CD4-positive, alpha-beta T cell treated with Interleukin-2 at 100 ng/mL for 4 hours (primary cell): ENCODE measurements around the gene PRAMEF12.
"Not testable (repeated sequence)": the region's sequence is repeated elsewhere in the genome, so short reads cannot be mapped to it uniquely, and the experiment has no call there.

Experiments used
- DNase-seq: peaks from one replicate; pipeline ENCODE4 v3.0.0-alpha.2; 2020; ENCODE audit warnings: low spot score

The PRAMEF12 gene

DNA sequence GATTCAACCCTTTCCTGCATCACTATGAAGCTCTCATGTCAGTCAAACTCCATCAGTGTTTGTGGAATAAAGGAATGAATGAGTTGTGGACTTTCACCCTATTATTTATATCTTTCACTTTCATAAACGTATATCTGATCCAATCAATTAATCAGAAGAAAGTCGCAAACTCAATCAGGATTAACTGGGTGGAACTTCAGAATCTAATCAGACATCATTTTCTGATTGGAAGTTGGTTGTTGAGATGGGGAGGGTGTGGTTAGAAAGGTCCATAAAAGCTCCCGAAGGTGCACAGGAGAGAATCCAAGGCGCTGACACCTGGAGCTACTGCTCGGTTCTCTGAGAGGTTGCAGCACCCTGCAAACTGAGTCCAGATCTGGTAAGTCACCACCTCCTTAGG lies at the start of gene PRAMEF12:
Gene PRAMEF12 (plus strand): TSS at position 301 of the 400 bp plus-strand sequence. CDS start 1,130 bp downstream, outside the sequence.
- DNase-seq, result no peak

DNA sequence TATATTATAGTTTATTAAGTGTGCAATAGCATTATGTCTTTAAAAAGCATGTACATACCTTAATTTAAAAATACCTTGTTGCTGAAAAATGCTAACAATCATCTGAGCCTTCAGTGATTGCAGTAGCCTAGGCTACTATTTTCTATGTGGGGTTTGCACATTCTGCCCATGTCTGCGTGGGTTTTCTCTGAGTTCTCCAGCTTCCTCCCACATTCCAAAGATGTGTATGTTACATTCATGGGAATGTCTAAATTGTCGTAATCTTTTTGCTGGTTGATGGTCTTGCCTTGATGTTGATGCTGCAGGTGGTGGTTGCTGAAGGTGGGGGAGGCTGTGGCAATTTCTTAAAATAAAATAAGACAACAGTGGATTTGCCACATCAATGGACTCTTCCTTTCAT lies 45.1 kb upstream of the PRAMEF12 start:
- DNase-seq, result no peak

DNA sequence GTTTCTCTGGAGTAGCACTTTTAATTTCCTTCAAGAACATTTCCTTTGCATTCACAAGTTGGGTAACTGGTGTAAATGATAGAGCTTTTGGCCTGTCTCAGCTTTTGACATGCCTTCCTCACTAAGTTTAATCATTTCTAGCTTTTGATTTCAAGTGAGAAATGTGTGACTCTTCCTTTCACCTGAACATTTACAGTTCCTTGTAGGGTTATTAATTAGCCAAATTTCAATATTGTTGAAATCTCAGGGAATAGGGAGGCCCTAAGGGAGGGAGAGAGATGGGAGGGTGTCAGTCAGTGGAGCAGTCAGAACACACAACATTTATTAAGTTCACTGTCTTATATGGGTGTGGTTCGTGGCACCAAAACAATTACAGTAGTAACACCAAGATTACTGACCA lies 43.4 kb upstream of the PRAMEF12 start:
- no peak for DNase-seq

DNA sequence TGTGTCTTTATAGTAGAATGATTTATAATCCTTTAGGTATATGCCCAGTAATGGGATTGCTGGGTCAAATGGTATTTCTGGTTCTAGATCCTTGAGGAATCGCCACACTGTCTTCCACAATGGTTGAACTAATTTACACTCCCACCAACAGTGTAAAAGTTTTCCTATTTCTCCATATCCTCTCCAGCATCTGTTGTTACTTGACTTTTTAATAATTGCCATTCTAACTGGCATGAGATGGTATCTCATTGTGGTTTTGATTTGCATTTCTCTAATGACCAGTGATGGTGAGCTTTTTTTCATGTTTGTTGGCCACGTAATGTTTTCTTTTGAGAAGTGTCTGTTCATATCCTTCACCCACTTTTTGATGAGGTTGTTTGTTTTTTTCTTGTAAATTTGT lies 42.5 kb upstream of the PRAMEF12 start:
- DNase-seq, result not testable (repeated sequence)

DNA sequence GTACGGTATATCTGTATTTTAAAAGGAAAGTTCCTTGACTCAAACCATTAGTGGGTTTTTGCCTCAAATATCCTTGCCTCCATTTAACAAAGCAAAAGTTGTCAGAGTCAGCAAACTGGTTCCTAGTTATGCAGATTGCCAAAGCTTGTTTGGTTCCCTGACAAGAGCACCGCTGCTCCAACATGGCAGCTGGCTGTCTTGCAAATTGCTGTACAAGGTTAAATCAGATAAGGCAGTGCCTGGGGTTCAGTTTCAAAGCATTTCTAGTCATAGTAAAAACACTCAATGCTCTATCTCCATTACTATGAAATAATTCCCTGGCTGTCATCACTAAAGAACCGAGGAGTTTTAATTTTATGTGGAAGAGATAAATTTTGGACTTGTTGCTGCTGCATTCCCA lies 38.9 kb upstream of the PRAMEF12 start:
- DNase-seq, result no peak

DNA sequence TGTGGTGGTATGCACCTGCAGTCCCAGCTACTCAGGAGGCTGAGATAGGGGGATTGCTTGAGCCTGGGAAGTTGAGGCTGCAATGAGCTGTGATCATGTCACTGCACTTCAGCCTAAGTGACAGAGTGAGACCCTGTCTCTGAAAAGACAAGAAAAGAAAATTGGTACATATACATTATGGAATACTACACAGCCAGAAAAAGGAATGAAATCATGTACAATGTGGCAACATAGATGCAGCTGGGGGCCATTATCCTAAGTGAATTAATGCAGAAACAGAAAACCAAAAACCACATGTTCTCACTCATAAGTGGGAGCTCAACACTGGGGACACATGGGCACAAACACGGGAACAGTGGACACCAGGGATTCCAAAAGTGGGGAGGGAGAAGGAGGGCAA lies 34.6 kb upstream of the PRAMEF12 start:
- no peak for DNase-seq

DNA sequence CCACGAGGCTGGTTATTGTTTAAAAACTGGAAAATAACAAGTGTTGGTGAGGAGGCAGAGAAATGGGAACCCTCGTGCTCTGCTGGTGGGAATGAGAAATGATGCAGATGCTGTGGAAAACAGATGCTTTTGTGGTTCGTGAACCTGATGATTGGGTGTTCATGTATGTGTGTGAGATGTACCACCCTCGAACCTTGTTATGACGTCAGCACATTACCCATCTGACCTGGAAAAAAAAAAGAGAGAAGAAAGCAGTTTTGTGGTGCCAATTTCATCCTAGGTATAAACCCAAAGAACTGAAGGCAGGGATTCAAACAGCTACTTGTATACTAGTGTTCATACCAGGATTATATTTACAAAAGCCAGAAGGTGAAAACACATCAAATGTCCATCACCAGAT lies 33.9 kb upstream of the PRAMEF12 start:
- no peak for DNase-seq

DNA sequence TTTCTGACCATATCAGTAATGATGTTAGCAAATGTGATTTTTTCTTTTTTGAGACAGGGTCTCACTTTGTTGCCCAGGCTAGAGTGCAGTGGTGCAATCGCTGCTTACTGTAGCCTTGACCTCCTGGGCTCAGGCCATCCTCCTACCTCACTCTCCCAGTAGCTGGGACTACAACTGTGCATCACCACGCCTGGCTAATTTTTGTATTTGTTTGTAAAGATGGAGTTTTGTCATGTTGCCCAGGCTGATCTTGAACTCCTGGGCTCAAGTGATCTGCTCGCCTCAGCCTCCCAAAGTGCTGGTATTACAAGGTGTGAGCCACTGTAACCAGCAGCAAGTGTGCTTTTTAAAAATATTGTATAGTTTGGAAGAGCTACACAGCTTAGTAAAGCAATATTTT lies 31.6 kb upstream of the PRAMEF12 start:
- no peak for DNase-seq

DNA sequence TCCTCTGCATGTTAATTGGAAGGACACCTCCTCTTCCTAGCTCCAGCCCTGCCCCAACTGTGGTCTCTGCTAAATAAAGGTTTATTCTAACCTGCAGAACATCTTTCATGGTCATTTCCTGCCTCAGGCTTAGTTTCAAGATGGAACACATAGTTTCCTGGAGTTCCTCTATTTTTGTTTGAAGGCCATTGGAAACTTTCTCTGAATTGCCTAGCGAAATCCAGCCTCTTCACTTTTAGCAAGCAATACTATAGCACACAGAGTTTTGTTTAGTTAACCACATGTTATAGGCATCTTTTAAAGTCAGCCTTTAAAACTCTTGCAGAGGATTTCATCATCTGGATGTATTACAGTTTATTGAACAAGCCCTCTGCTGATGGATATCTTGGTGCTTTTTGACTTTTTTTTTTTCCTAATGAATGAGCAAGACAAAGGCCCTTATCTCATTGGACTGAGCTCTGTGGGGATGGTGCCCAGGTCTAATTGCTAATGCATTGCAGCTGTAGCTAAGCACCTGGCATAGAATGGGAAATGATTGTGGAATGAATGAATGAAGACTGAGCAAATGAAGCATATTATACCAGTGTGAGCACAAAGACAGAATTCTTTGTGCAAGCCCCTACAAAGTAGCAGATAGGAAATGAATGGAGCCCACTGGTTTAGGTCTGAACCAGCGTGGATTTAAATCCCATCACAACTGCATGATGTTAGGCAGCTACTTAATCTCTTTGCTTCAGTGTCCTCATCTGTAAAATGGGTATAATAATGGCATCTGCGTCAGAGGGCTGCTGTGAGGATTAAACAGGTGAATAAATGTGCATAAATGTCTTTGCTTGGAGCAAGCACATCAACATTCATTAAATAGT lies 28.2 kb upstream of the PRAMEF12 start:
- no peak for DNase-seq

DNA sequence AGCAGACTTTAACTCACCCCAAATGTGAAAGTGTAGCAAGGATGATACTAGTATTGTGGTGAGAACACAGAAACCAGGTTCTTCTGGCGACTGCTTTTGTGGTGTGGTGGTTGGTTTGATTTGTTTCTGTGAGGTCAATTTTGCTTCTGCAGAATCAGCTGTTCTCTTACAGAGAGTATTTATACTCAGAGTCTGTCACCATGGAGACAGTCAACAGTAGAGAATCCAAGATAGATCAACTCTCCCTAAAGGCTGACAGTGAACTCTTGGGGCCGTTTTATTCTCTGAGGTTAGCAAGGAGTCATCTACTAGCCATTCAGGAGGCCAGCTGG lies 27.6 kb upstream of the PRAMEF12 start, which contains the start of gene CFAP107:
Gene CFAP107 (plus strand): TSS at position 209 of the 332 bp plus-strand sequence. CDS start 231 bp downstream, outside the sequence.
- DNase-seq, result no peak

DNA sequence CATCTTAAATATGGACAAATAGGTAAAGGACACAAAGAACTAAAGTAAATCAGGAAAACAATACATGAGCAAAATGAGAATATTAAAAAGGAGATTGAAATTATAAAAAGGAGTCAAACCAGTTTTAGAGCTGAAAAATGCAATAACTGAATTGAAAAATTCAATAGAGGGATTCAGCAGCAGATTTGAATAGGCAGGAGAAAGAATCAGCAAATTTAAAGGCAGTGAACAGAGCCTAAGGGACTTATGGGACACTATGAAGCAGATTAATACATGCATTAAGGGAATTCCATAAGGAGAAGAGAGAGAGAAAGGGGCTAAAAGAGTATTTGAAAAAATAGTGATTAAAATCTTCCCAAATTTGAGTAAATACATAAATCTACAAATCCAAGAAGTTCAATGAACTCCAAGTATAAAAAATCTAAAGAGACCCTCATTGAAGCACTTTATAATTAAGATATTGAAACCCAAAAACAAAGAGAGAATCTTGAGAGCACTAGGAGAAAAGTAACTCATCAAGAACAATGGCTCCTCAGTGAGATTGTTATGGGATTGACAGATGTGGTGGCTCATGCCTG lies 24.7 kb upstream of the PRAMEF12 start:
- no peak for DNase-seq

DNA sequence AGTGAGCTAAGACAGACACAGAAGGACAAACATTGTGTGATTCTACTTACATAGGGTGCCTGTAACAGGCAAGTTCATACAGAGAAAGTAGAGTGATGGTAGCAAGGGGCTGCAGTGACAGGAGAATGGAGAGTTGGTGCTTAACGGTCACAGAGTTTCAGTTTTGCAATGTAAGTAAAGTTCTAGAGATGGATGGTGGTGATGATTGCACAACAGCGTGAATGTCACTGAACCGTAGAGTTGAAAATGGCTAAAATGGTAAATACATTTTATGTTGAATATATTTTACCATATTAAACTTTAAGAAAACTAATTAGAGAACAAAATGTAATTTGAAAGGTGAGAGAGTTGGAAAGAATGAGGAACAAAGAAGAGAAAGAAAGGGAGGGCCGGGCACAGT lies 18.8 kb upstream of the PRAMEF12 start:
- DNase-seq, result no peak

DNA sequence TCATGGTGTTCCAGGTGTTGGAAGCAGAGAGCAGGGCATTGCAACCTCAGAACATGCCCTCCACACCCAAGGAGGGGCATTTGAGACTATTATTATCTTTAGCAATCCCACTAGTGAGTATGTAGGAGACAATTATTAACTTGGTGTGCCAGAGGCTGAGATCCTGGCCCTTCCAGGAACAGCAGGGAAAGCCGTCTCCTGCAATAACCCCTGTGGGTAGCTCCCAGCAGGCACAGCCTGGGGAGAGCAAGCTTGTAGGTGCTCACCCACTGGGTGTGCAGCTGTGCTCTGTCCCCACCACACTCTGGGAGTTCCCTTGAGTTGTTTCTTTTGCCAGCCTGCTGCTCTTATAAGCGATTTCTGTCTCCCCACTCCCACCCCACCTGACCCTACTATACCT lies 17.3 kb upstream of the PRAMEF12 start:
- no peak for DNase-seq

DNA sequence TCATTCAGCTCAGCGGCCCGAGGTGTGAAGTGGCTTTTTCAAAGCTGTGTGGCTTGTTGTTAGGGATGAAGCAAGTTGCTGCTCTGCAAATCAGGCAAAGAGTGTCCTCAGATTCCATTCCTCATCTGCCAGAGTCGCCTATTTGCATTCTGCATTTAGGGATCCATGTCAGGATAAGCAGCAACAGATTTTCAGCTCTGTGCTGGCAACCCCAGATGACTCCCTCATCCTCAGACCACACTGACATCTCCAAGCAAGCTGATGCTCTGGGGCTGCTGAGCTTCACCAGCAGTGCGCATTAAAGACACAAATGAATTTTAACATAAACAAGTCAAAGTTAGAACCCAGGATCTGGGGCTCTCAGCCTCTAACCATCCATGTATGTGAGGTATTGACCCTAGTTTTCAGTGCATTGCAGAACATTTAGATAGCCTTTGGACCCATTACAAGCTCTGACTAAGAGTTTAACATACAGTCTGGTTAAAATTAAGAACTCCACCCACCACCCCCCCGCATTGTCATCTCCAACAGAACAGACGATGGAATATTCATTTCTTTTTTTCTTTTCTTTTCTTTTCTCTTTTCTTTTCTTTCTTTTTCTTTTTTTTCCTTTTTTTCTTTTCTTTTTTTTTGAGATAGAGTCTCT lies 16.6 kb upstream of the PRAMEF12 start:
- DNase-seq, result no peak

DNA sequence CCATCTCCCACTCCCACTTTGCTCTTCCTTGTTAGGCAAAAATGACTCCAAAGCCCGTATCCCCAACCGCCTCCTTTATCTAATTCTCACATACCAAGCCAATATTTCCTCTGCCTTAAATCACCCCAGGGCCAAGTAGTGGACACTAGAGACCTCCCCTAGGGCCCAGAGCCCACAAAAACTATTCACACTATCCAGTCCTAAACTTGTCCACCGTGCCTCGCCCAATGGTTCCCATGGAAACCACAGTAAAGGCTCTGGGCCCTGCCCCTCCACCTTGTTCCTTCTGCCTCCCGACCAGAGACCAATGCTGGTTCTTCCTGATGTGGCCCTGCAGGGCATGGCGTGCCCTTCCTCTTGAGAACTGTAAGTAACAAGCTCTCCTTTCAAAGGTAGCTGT lies 15.7 kb upstream of the PRAMEF12 start:
- DNase-seq, result no peak

DNA sequence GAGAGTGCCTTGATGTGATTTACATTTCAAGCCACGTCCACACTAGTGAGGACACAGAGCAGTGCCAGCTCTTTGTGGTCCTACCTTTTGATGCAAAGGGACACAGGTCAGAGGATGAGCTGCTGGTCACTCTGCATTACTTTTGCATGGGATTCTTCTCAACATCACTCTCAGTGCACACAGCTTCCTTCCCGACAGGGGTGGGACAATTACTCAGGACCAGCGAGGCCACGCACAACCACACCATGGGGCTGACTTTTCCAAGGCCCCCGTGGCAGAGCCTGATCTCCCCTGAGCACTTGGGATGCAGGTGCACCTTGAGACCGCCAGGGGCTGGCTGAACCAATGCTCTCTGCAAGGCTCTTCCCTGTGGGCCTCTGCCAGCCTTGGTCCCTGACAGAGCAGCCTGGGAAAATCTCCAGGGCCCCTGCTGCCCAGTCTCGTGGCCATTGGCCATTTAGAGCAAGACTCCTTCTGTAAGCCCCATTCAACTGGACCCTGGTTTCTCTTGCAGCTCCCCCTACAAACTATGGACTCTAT lies 13.2 kb upstream of the PRAMEF12 start:
- DNase-seq, result no peak

DNA sequence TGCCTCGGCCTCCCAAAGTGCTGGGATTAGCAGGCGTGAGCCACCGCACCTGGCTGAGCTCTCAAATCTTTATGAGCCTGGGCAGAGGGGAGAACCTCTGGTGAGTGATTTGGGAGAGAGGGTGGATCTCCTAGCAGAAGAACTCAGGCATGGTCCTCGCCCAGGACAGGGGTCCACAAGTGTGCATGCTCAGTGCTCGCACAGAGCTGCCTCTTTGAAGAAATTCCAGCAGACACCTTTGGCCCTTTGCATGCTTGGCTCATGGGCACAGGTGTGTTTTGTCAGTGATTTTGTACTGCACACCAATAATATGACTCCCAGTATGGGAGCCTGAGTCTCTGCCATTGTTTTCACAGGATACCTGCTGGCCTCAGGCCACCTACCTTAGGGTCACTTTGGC lies 11.8 kb upstream of the PRAMEF12 start:
- no peak for DNase-seq

DNA sequence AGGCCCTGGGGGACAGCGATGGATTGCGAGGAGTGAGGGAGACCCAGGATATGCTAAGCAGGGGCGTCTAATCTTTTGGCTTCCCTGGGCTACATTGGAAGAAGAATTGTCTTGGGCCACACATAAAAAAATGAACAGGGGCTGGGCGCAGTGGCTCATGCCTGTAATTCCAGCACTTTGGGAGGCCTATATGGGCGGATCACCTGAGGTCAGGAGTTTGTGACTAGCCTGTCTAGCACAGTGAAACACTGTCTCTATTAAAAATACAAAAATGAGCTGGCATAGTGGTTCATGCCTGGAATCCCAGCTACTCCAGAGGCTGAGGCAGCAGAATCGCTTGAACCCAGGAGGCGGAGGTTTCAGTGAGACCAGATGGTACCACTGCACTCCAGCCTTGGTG lies 10.8 kb upstream of the PRAMEF12 start:
- no peak for DNase-seq

DNA sequence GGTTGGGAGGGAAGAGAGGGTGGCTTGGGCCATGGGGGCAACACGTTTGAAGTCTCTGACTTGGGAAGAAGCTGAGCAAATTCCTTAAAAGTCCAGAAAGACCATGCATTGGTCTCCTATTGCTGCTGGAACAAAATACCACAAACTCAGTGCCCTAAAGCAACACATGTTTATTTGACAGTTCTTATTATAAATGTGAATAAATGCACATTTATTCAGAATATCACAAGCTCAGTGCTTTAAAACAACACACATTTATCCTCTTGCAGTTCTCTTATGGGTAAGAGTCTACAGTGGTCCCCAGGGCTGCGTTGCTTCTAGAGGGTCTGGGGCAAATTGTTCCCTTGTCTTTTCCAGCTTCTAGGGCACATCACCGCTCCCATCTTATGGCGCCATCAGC lies 10.1 kb upstream of the PRAMEF12 start:
- DNase-seq, result no peak

DNA sequence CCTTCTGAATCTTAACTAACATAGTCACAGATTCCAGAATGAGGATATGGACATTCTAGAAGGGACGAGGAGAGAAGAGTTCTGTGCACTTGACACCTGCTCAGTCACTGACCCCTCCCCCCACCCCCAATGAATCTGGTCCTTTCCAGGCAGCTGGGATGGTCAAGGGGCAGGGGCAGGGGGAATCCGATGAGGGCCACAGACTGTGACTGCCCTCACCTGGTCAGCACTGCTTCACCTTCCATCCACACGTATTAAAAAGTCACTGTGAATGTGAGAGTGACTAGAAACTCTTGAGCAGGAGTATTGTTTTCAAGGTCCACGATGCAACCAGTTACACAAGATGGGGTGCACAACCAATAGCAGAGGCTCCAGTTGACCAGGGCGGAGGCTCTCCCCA lies 9.5 kb upstream of the PRAMEF12 start:
- DNase-seq, result no peak

DNA sequence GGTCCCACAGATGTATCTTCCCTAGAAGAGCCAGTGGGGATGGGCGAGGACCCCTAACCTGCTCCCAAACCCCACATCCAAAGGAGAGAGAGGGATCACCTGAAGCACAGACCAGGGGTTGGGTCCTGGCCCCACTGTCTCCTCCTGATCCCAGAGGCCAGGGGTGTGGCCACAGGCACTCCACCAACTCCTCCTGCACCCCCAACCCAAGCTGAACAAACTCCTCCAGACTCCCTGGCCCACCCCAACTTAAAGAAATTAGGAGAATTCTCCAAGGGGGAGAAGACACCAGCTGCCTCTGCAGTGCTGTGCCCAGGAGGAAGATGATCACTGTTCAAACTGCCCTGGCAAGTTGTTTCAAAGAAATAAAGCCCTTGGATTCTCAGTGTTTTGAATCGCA lies 4.5 kb upstream of the PRAMEF12 start:
- no peak for DNase-seq

DNA sequence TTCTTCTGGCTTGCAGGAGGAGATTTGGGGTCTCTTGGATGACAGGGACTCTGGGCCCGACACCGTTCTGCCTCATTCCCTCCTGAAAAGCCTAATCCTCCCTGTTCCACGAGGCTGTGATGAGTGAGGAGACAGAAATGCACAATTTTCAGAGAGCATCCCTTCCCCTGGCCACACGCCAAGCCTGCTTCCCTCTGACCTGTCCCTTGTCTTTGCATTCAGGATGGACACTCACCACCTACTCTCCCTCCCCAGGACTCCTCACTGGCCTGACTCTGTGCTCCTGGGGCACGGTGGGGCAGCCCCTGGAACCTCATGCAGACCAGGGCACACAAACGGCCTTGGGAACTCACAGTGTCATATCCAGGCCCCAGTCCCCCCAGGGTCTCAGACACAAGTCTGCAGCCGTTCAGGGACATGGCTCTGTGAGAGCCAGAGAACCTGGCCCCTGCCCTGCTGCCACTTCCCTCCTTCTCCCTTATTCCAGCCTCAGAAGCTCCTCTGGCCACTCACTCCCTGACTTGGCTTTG lies 3.5 kb upstream of the PRAMEF12 start:
- no peak for DNase-seq

DNA sequence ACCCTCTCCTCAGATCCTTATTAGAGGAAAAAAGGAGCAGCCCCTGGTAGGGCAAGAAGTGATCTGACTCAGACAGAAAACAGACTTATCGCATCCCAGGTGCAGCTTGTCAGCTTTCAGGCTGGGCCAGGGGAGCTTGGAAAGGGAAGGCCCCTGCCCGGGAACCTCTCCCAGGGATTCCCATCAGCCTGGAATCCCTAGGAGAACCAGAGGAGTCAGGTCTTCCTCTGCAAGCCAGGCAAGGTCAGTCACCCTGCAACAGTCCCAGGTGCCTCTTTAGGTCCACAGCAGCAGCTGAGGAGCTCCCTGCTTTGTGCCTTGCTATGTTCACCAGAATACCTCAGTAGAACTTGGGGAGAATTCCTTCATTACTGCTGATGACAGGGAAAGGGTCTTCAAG lies 2.9 kb upstream of the PRAMEF12 start:
- no peak for DNase-seq
